GM23338 (cell line): ENCODE data around the gene BICC1. TPM values are rescaled to one million over a fixed set of nuclear protein-coding genes. Genes with fewer than 3 reads are reported as not detected.

Source experiments
- ATAC-seq: fragments of 200-7000 bp; cut with Tn5 transposase; 3 replicates; pipeline ENCODE4 v1.9.1; 2020
- DNase-seq: peaks from one replicate; pipeline ENCODE4 v3.0.0-alpha.2; 2015; ENCODE audit warnings: low spot score
- H2AFZ ChIP-seq: fragments of 200-600 bp; sonication (generic); 2 replicates; pipeline ENCODE4 v1.8.0; 2016; ENCODE audit warnings: antibody characterized with exemption, mild to moderate bottlenecking, moderate library complexity
- H3F3A ChIP-seq: fragments of 200-600 bp; sonication (generic); replicated peaks from 2 replicates; pipeline ENCODE4 v1.8.0; 2017; ENCODE audit warnings: antibody characterized with exemption, mixed run types, low read depth
- H3K27ac ChIP-seq: fragments of 200-600 bp; sonication (generic); 2 replicates; pipeline ENCODE4 v1.6.1; 2016; ENCODE audit warnings: low read depth
- H3K27me3 ChIP-seq: fragments of 200-600 bp; sonication (generic); 2 replicates; pipeline ENCODE4 v1.8.0; 2016; ENCODE audit warnings: mild to moderate bottlenecking, mixed run types, moderate library complexity; ENCODE audit not compliant: insufficient read depth
- H3K36me3 ChIP-seq: fragments of 200-600 bp; sonication (generic); 2 replicates; pipeline ENCODE4 v1.8.0; 2016; ENCODE audit warnings: mild to moderate bottlenecking; ENCODE audit not compliant: insufficient read depth
- H3K4me1 ChIP-seq: fragments of 200-600 bp; sonication (generic); 2 replicates; pipeline ENCODE4 v1.8.0; 2016; ENCODE audit warnings: mild to moderate bottlenecking, moderate library complexity; ENCODE audit not compliant: insufficient read depth
- H3K4me2 ChIP-seq: fragments of 200-600 bp; sonication (generic); 2 replicates; pipeline ENCODE4 v1.7.1; 2017; ENCODE audit warnings: mixed run types
- H3K4me3 ChIP-seq: fragments of 200-600 bp; sonication (generic); 2 replicates; pipeline ENCODE4 v1.6.1; 2016; ENCODE audit warnings: mixed run types
- H3K79me2 ChIP-seq: fragments of 200-600 bp; sonication (generic); replicated peaks from 2 replicates; pipeline ENCODE4 v1.8.0; 2017; ENCODE audit warnings: mild to moderate bottlenecking; ENCODE audit not compliant: insufficient read depth
- H3K9me2 ChIP-seq: fragments of 200-600 bp; sonication (generic); 2 replicates; pipeline ENCODE4 v1.8.0; 2017; ENCODE audit not compliant: insufficient read depth
- H4K20me1 ChIP-seq: fragments of 200-600 bp; sonication (generic); replicated peaks from 2 replicates; pipeline ENCODE4 v1.8.0; 2017; ENCODE audit warnings: mild to moderate bottlenecking; ENCODE audit not compliant: insufficient read depth
- H3K27ac Mint-ChIP-seq: 2 replicates; pipeline ENCODE4 v1.8.0; 2020; ENCODE audit warnings: inconsistent platforms, mild to moderate bottlenecking, moderate library complexity, mixed read lengths
- H3K27me3 Mint-ChIP-seq: 3 replicates; pipeline ENCODE4 v1.8.0; 2022; ENCODE audit warnings: low read depth, mild to moderate bottlenecking, moderate library complexity, mixed read lengths, inconsistent platforms; ENCODE audit not compliant: insufficient read depth, poor library complexity
- H3K36me3 Mint-ChIP-seq: 3 replicates; pipeline ENCODE4 v1.8.0; 2021; ENCODE audit warnings: low read depth, mild to moderate bottlenecking, inconsistent platforms, moderate library complexity, mixed read lengths
- H3K4me1 Mint-ChIP-seq: 3 replicates; pipeline ENCODE4 v1.8.0; 2020; ENCODE audit warnings: mild to moderate bottlenecking, inconsistent platforms, mixed read lengths
- H3K4me3 Mint-ChIP-seq: 3 replicates; pipeline ENCODE4 v1.8.0; 2021; ENCODE audit warnings: moderate library complexity, mild to moderate bottlenecking, inconsistent platforms, mixed read lengths
- H3K9me3 Mint-ChIP-seq: 3 replicates; pipeline ENCODE4 v1.8.0; 2020; ENCODE audit warnings: moderate library complexity, mild to moderate bottlenecking, inconsistent platforms, mixed read lengths
- EZH2 ChIP-seq: fragments of 200-600 bp; sonication (generic); IDR thresholded peaks from one replicate; pipeline ENCODE4 v1.8.0; 2017; ENCODE audit warnings: antibody characterized with exemption, mild to moderate bottlenecking, low read depth; ENCODE audit not compliant: unreplicated experiment
- EZH2phosphoT487 ChIP-seq: fragments of 200-600 bp; sonication (generic); IDR thresholded peaks from one replicate; pipeline ENCODE4 v1.8.1; 2018; ENCODE audit warnings: antibody characterized with exemption; ENCODE audit not compliant: unreplicated experiment
- JUNB ChIP-seq: IDR thresholded peaks from one replicate; pipeline ENCODE4 v1.6.1; 2016; ENCODE audit warnings: antibody characterized with exemption; ENCODE audit not compliant: unreplicated experiment
- NANOG ChIP-seq: IDR thresholded peaks from 2 replicates; pipeline ENCODE4 v1.6.1; 2016; ENCODE audit warnings: antibody characterized with exemption, borderline replicate concordance
- ZNF114 ChIP-seq: fragments of 250-450 bp; sonication (Bioruptor Pico); IDR thresholded peaks from 2 replicates; pipeline ENCODE4 v1.5.0; 2020; ENCODE audit warnings: mild to moderate bottlenecking, moderate library complexity
- ZNF331 ChIP-seq: fragments of 250-450 bp; sonication (Bioruptor Pico); IDR thresholded peaks from 2 replicates; pipeline ENCODE4 v1.5.0; 2020; ENCODE audit warnings: low read depth, mild to moderate bottlenecking, moderate library complexity
- polyA plus RNA-seq: library from polyadenylated mRNA; unstranded; fragments of >200 nt; fragmentation: Nextera tagmentation; extraction: Ambion mirVana; gene quantifications from 2 replicates; pipeline ENCODE4 v1.2.1, GENCODE V29; 2016
- total RNA-seq: library from RNA; depleted of rRNA; stranded (reverse); fragments of >200 nt; shearing (Covaris generic); gene quantifications from 2 replicates; pipeline ENCODE4 v1.2.3, GENCODE V29; 2014
- TF ChIP-seq, protein P1 (sequence below): fragments of 250-450 bp; sonication (Bioruptor Pico); IDR thresholded peaks from 2 replicates; pipeline ENCODE4 v1.5.0; 2020; ENCODE audit warnings: mild to moderate bottlenecking, moderate library complexity
- TF ChIP-seq, protein P2 (sequence below), 2 experiments: fragments of 200-600 bp in 1 of 2; sonication (generic) in 1 of 2; conservative IDR thresholded peaks; 2 replicates each; pipeline versions ENCODE4 v1.5.1 to v1.6.1; 2016 to 2017; ENCODE audit warnings: antibody characterized with exemption in 2 of 2, low read depth in 2 of 2, mild to moderate bottlenecking in 2 of 2, moderate library complexity in 1 of 2

The BICC1 gene
- total and polyA plus RNA-seq, 2 experiments from 2014 or later: 1.3 to 2.2 TPM

DNA sequence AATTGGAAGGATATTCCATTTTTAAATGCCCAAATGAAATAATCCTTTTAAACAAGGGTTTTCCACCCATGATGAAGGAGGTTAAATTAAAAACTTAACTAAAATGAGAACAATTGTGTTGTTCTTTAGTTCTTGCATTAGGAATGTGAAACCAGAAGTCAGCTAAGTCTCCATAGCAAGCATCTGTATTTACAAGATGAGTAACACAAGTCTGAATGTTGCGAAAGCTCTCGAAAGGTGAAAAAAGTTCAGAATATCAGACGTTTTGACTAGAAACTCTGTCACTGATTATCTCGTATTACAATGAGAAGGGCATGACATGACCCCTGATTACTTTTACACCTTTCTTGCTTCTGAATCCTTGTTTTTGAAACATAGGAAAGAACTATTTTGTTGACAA, 149.6 kb downstream of the BICC1 start (continued):
- TF ChIP-seq, protein P1, sequence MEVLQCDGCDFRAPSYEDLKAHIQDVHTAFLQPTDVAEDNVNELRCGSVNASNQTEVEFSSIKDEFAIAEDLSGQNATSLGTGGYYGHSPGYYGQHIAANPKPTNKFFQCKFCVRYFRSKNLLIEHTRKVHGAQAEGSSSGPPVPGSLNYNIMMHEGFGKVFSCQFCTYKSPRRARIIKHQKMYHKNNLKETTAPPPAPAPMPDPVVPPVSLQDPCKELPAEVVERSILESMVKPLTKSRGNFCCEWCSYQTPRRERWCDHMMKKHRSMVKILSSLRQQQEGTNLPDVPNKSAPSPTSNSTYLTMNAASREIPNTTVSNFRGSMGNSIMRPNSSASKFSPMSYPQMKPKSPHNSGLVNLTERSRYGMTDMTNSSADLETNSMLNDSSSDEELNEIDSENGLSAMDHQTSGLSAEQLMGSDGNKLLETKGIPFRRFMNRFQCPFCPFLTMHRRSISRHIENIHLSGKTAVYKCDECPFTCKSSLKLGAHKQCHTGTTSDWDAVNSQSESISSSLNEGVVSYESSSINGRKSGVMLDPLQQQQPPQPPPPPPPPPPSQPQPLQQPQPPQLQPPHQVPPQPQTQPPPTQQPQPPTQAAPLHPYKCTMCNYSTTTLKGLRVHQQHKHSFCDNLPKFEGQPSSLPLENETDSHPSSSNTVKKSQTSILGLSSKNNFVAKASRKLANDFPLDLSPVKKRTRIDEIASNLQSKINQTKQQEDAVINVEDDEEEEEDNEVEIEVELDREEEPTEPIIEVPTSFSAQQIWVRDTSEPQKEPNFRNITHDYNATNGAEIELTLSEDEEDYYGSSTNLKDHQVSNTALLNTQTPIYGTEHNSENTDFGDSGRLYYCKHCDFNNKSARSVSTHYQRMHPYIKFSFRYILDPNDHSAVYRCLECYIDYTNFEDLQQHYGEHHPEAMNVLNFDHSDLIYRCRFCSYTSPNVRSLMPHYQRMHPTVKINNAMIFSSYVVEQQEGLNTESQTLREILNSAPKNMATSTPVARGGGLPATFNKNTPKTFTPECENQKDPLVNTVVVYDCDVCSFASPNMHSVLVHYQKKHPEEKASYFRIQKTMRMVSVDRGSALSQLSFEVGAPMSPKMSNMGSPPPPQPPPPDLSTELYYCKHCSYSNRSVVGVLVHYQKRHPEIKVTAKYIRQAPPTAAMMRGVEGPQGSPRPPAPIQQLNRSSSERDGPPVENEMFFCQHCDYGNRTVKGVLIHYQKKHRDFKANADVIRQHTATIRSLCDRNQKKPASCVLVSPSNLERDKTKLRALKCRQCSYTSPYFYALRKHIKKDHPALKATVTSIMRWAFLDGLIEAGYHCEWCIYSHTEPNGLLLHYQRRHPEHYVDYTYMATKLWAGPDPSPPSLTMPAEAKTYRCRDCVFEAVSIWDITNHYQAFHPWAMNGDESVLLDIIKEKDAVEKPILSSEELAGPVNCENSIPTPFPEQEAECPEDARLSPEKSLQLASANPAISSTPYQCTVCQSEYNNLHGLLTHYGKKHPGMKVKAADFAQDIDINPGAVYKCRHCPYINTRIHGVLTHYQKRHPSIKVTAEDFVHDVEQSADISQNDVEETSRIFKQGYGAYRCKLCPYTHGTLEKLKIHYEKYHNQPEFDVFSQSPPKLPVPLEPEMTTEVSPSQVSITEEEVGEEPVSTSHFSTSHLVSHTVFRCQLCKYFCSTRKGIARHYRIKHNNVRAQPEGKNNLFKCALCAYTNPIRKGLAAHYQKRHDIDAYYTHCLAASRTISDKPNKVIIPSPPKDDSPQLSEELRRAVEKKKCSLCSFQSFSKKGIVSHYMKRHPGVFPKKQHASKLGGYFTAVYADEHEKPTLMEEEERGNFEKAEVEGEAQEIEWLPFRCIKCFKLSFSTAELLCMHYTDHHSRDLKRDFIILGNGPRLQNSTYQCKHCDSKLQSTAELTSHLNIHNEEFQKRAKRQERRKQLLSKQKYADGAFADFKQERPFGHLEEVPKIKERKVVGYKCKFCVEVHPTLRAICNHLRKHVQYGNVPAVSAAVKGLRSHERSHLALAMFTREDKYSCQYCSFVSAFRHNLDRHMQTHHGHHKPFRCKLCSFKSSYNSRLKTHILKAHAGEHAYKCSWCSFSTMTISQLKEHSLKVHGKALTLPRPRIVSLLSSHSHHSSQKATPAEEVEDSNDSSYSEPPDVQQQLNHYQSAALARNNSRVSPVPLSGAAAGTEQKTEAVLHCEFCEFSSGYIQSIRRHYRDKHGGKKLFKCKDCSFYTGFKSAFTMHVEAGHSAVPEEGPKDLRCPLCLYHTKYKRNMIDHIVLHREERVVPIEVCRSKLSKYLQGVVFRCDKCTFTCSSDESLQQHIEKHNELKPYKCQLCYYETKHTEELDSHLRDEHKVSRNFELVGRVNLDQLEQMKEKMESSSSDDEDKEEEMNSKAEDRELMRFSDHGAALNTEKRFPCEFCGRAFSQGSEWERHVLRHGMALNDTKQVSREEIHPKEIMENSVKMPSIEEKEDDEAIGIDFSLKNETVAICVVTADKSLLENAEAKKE (CRISPR knock-in tag): no peak
- no peak for TF ChIP-seq ZNF331 (CRISPR knock-in tag)

DNA sequence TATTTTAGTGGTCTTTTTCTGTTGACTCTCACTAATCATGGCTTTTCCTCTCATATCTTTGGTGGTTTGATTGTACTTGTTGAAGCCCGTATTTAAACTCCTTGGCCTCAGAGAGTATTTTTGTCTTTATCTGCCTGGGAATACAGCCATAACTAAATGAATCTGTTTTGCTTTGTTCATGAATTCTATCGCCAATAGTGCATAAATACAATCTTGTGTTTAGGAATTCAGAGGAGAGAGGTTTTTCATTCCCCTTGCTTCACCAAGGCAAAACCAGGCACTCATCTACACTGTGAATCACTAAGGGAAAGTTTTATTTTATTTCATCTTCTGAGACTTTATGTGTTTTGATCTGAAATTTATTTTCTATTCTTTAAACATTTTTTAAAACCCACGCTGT, 152.7 kb downstream of the BICC1 start:
- H3K4me2 ChIP-seq: no peak overlapping the region
- no peaks in the 10 kb centered on the region for H3K9me2 ChIP-seq
- peaks cover 22% of the 10 kb centered on the region for H3K4me1 ChIP-seq
- no peaks in the 10 kb centered on the region for H3K27me3 ChIP-seq
- Mint-ChIP-seq H3K9me3 (peaks cover 29% of the 10 kb centered on the region), H3K4me1 (peaks cover 26% of the 10 kb centered on the region), H3K27me3 (no peaks in the 10 kb centered on the region), H3K36me3 (peaks cover 27% of the 10 kb centered on the region), H3K4me3 (no peak overlapping the region), H3K27ac (no peak overlapping the region)
- no peak overlapping the region for H3K27ac ChIP-seq
- no peak for ATAC-seq
- no peak overlapping the region for H2AFZ ChIP-seq
- no peaks in the 10 kb centered on the region for H4K20me1 ChIP-seq
- 0 out of 2 replicates have a peak, but pooled peaks cover 6% of the 10 kb centered on the region for H3K36me3 ChIP-seq
- DNase-seq: no peak
- no peaks in the 10 kb centered on the region for H3F3A ChIP-seq
- no peak overlapping the region for H3K4me3 ChIP-seq
- TF ChIP-seq ZNF114: no peak
- no peak for TF ChIP-seq EZH2phosphoT487
- no peak for TF ChIP-seq NANOG
- no peak for TF ChIP-seq EZH2
- TF ChIP-seq, protein P2, sequence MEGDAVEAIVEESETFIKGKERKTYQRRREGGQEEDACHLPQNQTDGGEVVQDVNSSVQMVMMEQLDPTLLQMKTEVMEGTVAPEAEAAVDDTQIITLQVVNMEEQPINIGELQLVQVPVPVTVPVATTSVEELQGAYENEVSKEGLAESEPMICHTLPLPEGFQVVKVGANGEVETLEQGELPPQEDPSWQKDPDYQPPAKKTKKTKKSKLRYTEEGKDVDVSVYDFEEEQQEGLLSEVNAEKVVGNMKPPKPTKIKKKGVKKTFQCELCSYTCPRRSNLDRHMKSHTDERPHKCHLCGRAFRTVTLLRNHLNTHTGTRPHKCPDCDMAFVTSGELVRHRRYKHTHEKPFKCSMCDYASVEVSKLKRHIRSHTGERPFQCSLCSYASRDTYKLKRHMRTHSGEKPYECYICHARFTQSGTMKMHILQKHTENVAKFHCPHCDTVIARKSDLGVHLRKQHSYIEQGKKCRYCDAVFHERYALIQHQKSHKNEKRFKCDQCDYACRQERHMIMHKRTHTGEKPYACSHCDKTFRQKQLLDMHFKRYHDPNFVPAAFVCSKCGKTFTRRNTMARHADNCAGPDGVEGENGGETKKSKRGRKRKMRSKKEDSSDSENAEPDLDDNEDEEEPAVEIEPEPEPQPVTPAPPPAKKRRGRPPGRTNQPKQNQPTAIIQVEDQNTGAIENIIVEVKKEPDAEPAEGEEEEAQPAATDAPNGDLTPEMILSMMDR (conservative IDR thresholded peaks at IDR 0.05; ENCODE audit: low read depth in 2 of 2): no peak
- TF ChIP-seq JUNB: no peak
- H3K79me2 ChIP-seq: no peaks in the 10 kb centered on the region
